ENCODE results near the gene TCF7L1.

The TCF7L1 gene

DNA sequence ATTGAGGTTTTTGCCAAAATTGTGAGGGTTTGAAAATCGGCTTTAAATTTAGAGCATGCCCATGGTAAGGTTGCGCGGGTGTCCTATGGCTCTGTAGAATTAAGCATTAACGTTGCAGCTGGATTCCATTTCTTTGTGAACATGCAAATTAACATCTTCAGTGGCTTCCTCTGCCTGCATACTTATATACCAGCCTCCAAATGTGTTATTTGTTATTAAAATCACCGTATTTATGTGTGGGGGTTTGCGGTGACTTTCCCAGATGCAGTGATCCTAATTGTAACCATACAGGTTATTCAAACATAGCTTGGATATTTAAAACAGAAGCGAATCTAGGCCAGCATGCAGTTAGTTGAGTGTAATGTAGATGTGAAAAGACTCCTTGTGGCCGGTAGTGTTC lies 114.4 kb downstream of the TCF7L1 start:
- Histone ChIP-seq H3K27me3 (ENCODE audit: insufficient read depth, poor library complexity, severe bottlenecking) (no peaks in the 10 kb centered on the region), H3K36me3 (ENCODE audit: low read depth) (no peaks in the 10 kb centered on the region)

DNA sequence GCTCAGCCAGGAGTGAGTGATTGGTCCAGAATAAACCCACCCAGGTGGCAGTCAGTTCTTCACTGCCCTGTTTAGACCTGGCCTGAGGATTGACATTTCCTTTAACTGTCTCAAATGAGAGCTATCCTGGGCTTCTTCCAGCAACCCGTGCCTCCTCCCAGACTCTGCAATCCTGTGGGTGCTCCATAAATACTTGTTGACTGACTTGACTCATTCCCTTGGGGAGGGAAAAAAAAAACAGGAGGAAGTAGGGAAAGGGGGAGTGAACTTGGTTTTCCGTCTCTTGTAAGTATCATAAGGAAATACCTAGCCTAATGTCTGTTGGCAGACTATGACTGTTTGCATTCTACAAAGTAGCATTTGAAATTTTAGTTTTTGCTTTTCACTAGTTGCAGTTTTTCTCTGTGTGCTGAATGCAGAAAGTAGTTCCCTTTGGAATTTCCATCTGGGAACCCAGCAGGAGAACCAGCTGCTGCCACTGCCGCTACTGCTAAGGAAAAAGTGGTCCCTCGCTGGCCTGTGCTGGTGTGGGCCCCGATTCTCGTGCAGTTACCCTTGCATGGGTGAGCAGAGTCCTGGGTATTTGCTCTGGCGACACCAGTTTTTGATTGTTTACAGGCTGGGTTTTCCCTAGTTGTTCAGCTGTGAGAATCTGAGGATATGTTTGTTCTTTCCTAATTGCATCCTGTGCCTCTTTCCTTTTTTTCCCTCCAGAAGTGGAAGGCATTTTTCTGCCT lies 115.7 kb downstream of the TCF7L1 start:
- ATAC-seq (ENCODE audit: low read depth), result peak; percentile 97

More for the DNA sequence above, 114.4 kb downstream of the TCF7L1 start:
- DNase-seq (ENCODE audit: low spot score) (no peak), ATAC-seq (ENCODE audit: low read depth) (no peak)
- Histone ChIP-seq H3K9me3 (ENCODE audit: severe bottlenecking) (no peaks in the 10 kb centered on the region), H3K4me1 (ENCODE audit: insufficient read depth, poor library complexity, severe bottlenecking) (peaks cover 30% of the 10 kb centered on the region), H3K27ac (ENCODE audit: poor library complexity, severe bottlenecking) (peak overlapping the region; percentile 89), H3K4me3 (ENCODE audit: severe bottlenecking) (no peak overlapping the region)
- TF ChIP-seq, protein P1, sequence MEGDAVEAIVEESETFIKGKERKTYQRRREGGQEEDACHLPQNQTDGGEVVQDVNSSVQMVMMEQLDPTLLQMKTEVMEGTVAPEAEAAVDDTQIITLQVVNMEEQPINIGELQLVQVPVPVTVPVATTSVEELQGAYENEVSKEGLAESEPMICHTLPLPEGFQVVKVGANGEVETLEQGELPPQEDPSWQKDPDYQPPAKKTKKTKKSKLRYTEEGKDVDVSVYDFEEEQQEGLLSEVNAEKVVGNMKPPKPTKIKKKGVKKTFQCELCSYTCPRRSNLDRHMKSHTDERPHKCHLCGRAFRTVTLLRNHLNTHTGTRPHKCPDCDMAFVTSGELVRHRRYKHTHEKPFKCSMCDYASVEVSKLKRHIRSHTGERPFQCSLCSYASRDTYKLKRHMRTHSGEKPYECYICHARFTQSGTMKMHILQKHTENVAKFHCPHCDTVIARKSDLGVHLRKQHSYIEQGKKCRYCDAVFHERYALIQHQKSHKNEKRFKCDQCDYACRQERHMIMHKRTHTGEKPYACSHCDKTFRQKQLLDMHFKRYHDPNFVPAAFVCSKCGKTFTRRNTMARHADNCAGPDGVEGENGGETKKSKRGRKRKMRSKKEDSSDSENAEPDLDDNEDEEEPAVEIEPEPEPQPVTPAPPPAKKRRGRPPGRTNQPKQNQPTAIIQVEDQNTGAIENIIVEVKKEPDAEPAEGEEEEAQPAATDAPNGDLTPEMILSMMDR (IDR thresholded peaks at IDR 0.05; ENCODE audit: poor library complexity, severe bottlenecking), result no peak

DNA sequence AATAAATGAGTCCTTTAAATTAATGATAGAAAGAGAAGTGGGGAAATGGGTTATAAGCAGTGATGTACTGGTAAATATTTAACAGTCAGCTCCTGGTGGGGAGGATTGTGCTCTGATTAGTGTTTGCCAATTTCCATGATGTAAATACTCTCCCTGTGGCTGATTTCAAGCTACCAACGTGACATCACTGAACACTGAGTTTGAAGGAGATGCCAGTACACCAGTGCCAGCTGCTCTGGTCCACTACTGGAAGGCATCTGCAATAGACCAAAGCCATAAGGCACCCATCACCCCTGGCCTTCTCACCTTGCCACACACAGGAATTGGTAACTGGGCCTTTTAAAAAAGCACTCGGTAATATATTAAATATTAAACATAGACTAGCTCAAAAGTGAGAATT lies 116.9 kb downstream of the TCF7L1 start:
- Histone ChIP-seq H3K27me3 (ENCODE audit: insufficient read depth, poor library complexity, severe bottlenecking) (no peaks in the 10 kb centered on the region), H3K4me3 (ENCODE audit: severe bottlenecking) (no peak overlapping the region), H3K27ac (ENCODE audit: poor library complexity, severe bottlenecking) (peak overlapping the region; percentile 89), H3K9me3 (ENCODE audit: severe bottlenecking) (no peaks in the 10 kb centered on the region), H3K4me1 (ENCODE audit: insufficient read depth, poor library complexity, severe bottlenecking) (peaks cover 38% of the 10 kb centered on the region), H3K36me3 (ENCODE audit: low read depth) (no peaks in the 10 kb centered on the region)
- DNase-seq (ENCODE audit: low spot score) (no peak), ATAC-seq (ENCODE audit: low read depth) (no peak)
- TF ChIP-seq, protein P1 (IDR thresholded peaks at IDR 0.05; ENCODE audit: poor library complexity, severe bottlenecking), result no peak

More for the DNA sequence above, 115.7 kb downstream of the TCF7L1 start:
- Histone ChIP-seq H3K27me3 (ENCODE audit: insufficient read depth, poor library complexity, severe bottlenecking) (no peaks in the 10 kb centered on the region), H3K27ac (ENCODE audit: poor library complexity, severe bottlenecking) (peak overlapping the region; percentile 89), H3K4me1 (ENCODE audit: insufficient read depth, poor library complexity, severe bottlenecking) (peaks cover 30% of the 10 kb centered on the region), H3K4me3 (ENCODE audit: severe bottlenecking) (no peak overlapping the region), H3K9me3 (ENCODE audit: severe bottlenecking) (no peaks in the 10 kb centered on the region), H3K36me3 (ENCODE audit: low read depth) (no peaks in the 10 kb centered on the region)
- DNase-seq (ENCODE audit: low spot score), result peak; percentile 76
- TF ChIP-seq, protein P1 (IDR thresholded peaks at IDR 0.05; ENCODE audit: poor library complexity, severe bottlenecking), result no peak

DNA sequence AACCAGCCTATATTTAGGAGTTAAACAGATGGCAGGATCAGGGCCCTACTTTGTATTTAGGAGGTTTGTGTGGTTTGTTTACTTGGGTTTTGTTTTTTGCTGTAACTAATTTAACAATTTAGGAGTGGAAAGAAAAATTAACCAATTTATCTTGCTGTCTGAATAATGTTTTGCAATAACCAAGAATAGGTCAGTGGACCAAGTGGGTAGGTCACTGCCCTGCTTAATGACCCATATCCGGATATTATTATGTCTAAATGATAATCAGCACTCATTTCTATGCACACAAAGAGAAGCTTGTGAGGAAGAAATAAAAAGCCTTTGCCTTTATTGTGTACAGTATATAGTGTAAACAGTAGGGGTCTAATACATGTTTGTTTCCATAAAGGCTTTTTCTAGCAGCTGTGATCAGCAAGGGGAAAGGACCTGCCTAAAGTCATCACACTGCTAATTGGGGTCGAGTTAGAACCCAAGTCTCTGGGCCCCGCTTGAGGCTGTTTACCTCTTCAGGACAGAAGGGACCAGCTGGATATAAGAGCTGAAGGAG lies 118.0 kb downstream of the TCF7L1 start:
- ATAC-seq (ENCODE audit: low read depth), result no peak
- TF ChIP-seq, protein P1 (IDR thresholded peaks at IDR 0.05; ENCODE audit: poor library complexity, severe bottlenecking), result no peak
- H3K27ac ChIP-seq (ENCODE audit: poor library complexity, severe bottlenecking), result peak overlapping the region; percentile 89
- H3K36me3 ChIP-seq (ENCODE audit: low read depth), result no peaks in the 10 kb centered on the region
- H3K4me3 ChIP-seq (ENCODE audit: severe bottlenecking), result no peak overlapping the region
- no peaks in the 10 kb centered on the region for H3K9me3 ChIP-seq (ENCODE audit: severe bottlenecking)
- no peaks in the 10 kb centered on the region for H3K27me3 ChIP-seq (ENCODE audit: insufficient read depth, poor library complexity, severe bottlenecking)
- DNase-seq (ENCODE audit: low spot score), result no peak
- H3K4me1 ChIP-seq (ENCODE audit: insufficient read depth, poor library complexity, severe bottlenecking), result peaks cover 45% of the 10 kb centered on the region

DNA sequence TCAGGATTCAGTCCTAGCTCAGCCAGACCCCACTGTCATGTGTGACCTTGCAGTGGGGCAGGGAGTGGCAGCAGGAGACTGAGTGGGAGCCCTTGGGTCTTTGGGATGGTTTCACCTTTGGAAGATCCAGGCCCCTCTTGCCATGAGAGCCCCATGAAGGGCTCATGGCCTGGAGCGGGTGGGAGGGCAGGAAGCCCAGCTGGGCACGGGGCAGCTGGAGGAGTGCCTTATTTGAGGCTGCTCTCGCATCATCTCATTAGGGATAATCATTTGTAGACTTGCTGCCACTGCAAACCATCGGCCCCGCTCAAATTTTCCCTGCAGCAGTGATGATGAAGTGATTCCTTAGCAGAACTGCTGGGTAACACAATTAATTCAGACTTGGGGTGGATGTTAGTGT lies 120.7 kb downstream of the TCF7L1 start:
- Histone ChIP-seq H3K9me3 (ENCODE audit: severe bottlenecking) (no peaks in the 10 kb centered on the region), H3K4me1 (ENCODE audit: insufficient read depth, poor library complexity, severe bottlenecking) (peaks cover 57% of the 10 kb centered on the region), H3K27me3 (ENCODE audit: insufficient read depth, poor library complexity, severe bottlenecking) (no peaks in the 10 kb centered on the region), H3K4me3 (ENCODE audit: severe bottlenecking) (no peak overlapping the region), H3K27ac (ENCODE audit: poor library complexity, severe bottlenecking) (peak overlapping the region; percentile 93), H3K36me3 (ENCODE audit: low read depth) (no peaks in the 10 kb centered on the region)
- DNase-seq (ENCODE audit: low spot score) (no peak), ATAC-seq (ENCODE audit: low read depth) (no peak)
- TF ChIP-seq, protein P1 (IDR thresholded peaks at IDR 0.05; ENCODE audit: poor library complexity, severe bottlenecking), result no peak
